GM18502 (cell line): ENCODE measurements around the gene UBE2M.

Source experiments
- ATAC-seq: cut with Tn5 transposase; IDR thresholded peaks from one replicate; pipeline ENCODE4 v1.9.1; 2021; ENCODE audit warnings: mild to moderate bottlenecking; ENCODE audit not compliant: unreplicated experiment, poor library complexity

UBE2M gene

GRCh38 chr19:58556622-58557220 lies 1.7 kb downstream of the UBE2M start:
- ATAC-seq, result no peak

GRCh38 chr19:58555920-58556621 lies 2.3 kb downstream of the UBE2M start:
- ATAC-seq, result no peak

GRCh38 chr19:58555369-58555885 lies 3.0 kb downstream of the UBE2M start:
- no peak for ATAC-seq

- ATAC-seq, result peak; percentile 38
Observed at GRCh38 chr19:58554494-58555368, 3.7 kb downstream of the UBE2M start, which contains the start of gene CHMP2A. TSS of gene CHMP2A (minus strand) at chr19:58555105. CDS start at chr19:58554212, 893 bp downstream.

- no peak for ATAC-seq
Observed at GRCh38 chr19:58553799-58554493, 4.5 kb downstream of the UBE2M start.

GRCh38 chr19:58552655-58553054 lies 5.8 kb downstream of the UBE2M start:
- no peak for ATAC-seq

GRCh38 chr19:58551577-58552471 lies 6.6 kb downstream of the UBE2M start:
- ATAC-seq, result no peak

GRCh38 chr19:58551123-58551497 lies 7.3 kb downstream of the UBE2M start:
- no peak for ATAC-seq

- ATAC-seq, result no peak
Observed at GRCh38 chr19:58550362-58551122, 7.9 kb downstream of the UBE2M start.

- no peak for ATAC-seq
Observed at GRCh38 chr19:58549664-58550361, 8.6 kb downstream of the UBE2M start.

- ATAC-seq, result no peak
Observed at GRCh38 chr19:58548859-58549663, 9.3 kb downstream of the UBE2M start.

GRCh38 chr19:58547323-58548312 lies 10.8 kb downstream of the UBE2M start:
- no peak for ATAC-seq

GRCh38 chr19:58546019-58546530 lies 12.3 kb downstream of the UBE2M start:
- no peak for ATAC-seq

GRCh38 chr19:58545286-58546018 lies 13.0 kb downstream of the UBE2M start:
- no peak for ATAC-seq

- peak; percentile 58 for ATAC-seq
Observed at GRCh38 chr19:58544591-58545285, 13.7 kb downstream of the UBE2M start.
